Measurements from ENCODE around the gene PSMD6. TPM values are rescaled to one million over a fixed set of nuclear protein-coding genes. Genes with fewer than 3 reads are reported as not detected.

Gene PSMD6
- total and polyA plus RNA-seq, 9 of the 15 experiments (the other 6 are each of a cell fraction or from before 2014, with no cell fraction given): 78.2 to 133 (median 113) TPM

DNA sequence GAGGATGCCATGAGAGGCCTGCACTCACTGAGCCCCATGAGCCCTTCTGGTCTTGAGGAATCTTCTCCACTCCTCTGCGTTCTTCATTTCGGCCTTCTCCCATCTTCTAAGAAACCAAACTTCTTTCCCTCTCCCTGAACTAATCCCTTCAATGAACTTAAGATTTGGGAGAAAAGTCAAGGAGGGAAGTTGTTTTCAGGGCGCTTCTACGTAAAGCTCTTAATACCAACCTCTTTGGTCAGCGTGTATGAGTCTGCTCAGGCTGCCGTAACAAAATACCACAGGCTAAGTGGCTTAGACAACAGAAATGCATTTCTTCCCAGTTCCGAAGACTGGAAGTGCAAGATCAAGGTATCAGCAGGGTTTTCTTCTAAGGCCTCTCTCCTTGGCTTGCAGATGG lies 13.8 kb upstream of the PSMD6 start:
- ATAC-seq (no peak), DNase-seq (ENCODE audit: extremely low read depth in 1 of 4, low spot score in 3 of 4) (no peak), FAIRE-seq (no peak)
- Histone ChIP-seq H3K9ac (ENCODE audit: insufficient read depth in 1 of 2, low read depth in 2 of 2, low read length in 2 of 2) (no peak overlapping the region), H4K20me1 (replicated peaks; ENCODE audit: control insufficient read depth, insufficient read depth, low read length) (no peaks in the 10 kb centered on the region), H3K4me3 (no peak overlapping the region), H3K9me3 (replicated peaks; ENCODE audit: control insufficient read depth, insufficient read depth, low read depth, low read length) (no peaks in the 10 kb centered on the region), H3K27me3 (ENCODE audit: control insufficient read depth in 2 of 2, insufficient read depth in 2 of 2, low read length in 2 of 2) (peaks cover 0 to 6% of the 10 kb centered on the region in 2 experiments; a peak in 2 of 5 replicates), H3K36me3 (ENCODE audit: control insufficient read depth, insufficient read depth, low read length) (no peaks in the 10 kb centered on the region), H2AFZ (ENCODE audit: low read depth, low read length) (no peak overlapping the region), H3K79me2 (ENCODE audit: control insufficient read depth, insufficient read depth, low read length) (no peaks in the 10 kb centered on the region), H3K27ac (ENCODE audit: extremely low read depth, low read depth, low read length) (no peak overlapping the region), H3K9me1 (ENCODE audit: control insufficient read depth, insufficient read depth, low read length) (no peaks in the 10 kb centered on the region), H3K4me2 (ENCODE audit: insufficient read depth, low read length) (no peak overlapping the region), H3K4me1 (replicated peaks in 1 of 2; ENCODE audit: control insufficient read depth in 2 of 2, insufficient read depth in 2 of 2, low read length in 2 of 2) (no peaks in the 10 kb centered on the region; a peak in 1 of 5 replicates)
- ChIA-PET CTCF (ENCODE audit: low intra/inter-chr PET ratio) (no interaction called here), POLR2A (interaction anchor here (0.6 kb wide), 1 partner anchor 405 kb away, joined by 4 read pairs; no protein-coding TSS in a partner anchor)
- intact Hi-C loops (cut with micrococcal nuclease) (no loop called here), in situ Hi-C loops (cut with MboI) (no loop called here)
- 2% methylated on average over 6 of the region's 7 CpGs for WGBS (ENCODE audit: insufficient coverage, low coverage, missing lambda C conversion rate)
- no TSS peak for BruUV-seq (replicated peaks)
- TF ChIP-seq, protein P1, sequence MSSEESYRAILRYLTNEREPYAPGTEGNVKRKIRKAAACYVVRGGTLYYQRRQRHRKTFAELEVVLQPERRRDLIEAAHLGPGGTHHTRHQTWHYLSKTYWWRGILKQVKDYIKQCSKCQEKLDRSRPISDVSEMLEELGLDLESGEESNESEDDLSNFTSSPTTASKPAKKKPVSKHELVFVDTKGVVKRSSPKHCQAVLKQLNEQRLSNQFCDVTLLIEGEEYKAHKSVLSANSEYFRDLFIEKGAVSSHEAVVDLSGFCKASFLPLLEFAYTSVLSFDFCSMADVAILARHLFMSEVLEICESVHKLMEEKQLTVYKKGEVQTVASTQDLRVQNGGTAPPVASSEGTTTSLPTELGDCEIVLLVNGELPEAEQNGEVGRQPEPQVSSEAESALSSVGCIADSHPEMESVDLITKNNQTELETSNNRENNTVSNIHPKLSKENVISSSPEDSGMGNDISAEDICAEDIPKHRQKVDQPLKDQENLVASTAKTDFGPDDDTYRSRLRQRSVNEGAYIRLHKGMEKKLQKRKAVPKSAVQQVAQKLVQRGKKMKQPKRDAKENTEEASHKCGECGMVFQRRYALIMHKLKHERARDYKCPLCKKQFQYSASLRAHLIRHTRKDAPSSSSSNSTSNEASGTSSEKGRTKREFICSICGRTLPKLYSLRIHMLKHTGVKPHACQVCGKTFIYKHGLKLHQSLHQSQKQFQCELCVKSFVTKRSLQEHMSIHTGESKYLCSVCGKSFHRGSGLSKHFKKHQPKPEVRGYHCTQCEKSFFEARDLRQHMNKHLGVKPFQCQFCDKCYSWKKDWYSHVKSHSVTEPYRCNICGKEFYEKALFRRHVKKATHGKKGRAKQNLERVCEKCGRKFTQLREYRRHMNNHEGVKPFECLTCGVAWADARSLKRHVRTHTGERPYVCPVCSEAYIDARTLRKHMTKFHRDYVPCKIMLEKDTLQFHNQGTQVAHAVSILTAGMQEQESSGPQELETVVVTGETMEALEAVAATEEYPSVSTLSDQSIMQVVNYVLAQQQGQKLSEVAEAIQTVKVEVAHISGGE (CRISPR knock-in tag; IDR thresholded peaks at IDR 0.05): peak in 1 of 3 experiments; percentile 70; a peak in 2 of 6 replicates
- TF ChIP-seq ZNF76 (CRISPR knock-in tag; IDR thresholded peaks at IDR 0.05; ENCODE audit: borderline replicate concordance): no peak

Data from K562 (cell line).